VCaP (cell line): Measurements from ENCODE around the gene CTDP1.

Experiments
- H3K27ac ChIP-seq: fragments of 450-650 bp; 2 replicates; pipeline ENCODE4 v1.5.1; 2017
- TF ChIP-seq, protein P1 (sequence below): fragments of 450-650 bp; conservative IDR thresholded peaks from 2 replicates; pipeline ENCODE4 v1.5.1; 2017; ENCODE audit warnings: mild to moderate bottlenecking, moderate library complexity

The CTDP1 gene

DNA sequence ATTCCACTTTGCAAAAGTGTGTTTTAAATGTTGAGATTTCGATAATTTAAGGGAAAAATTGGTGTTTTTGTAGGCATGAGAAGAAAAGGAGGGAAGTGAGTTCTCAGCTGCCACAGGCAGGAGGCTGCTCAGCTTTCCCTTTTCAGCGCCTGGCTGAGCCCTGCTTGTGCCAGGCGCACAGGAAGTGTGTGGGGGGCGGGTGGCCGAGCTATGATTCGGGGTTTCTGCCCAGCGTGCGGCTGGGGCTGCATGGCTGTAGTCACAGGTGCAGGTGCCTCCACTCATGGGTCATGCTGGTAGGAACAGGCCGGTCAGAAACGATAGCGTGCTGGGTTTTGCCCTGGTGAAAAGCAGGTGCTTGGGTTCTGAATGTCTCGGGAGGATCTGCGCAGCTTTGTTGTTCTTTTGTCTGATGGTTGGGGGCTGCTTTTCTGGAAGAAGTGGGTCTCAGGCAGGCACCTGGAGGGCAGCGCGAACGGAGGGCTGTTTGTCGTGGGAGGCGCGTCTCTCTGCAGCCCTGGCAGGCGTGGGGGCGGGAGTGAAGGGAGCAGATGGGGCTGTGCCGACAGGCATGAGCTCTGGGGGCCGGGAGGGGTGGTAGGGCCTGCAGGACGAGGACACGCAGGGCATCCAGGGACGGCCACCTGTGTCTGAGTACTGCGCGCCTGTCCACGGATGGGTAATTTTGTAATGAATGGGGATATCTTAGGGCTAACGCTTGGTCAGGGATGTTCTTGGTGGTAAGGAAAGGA, 120.2 kb downstream of the CTDP1 start:
- TF ChIP-seq, protein P1, sequence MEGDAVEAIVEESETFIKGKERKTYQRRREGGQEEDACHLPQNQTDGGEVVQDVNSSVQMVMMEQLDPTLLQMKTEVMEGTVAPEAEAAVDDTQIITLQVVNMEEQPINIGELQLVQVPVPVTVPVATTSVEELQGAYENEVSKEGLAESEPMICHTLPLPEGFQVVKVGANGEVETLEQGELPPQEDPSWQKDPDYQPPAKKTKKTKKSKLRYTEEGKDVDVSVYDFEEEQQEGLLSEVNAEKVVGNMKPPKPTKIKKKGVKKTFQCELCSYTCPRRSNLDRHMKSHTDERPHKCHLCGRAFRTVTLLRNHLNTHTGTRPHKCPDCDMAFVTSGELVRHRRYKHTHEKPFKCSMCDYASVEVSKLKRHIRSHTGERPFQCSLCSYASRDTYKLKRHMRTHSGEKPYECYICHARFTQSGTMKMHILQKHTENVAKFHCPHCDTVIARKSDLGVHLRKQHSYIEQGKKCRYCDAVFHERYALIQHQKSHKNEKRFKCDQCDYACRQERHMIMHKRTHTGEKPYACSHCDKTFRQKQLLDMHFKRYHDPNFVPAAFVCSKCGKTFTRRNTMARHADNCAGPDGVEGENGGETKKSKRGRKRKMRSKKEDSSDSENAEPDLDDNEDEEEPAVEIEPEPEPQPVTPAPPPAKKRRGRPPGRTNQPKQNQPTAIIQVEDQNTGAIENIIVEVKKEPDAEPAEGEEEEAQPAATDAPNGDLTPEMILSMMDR, result no peak
- no peak overlapping the region for H3K27ac ChIP-seq

DNA sequence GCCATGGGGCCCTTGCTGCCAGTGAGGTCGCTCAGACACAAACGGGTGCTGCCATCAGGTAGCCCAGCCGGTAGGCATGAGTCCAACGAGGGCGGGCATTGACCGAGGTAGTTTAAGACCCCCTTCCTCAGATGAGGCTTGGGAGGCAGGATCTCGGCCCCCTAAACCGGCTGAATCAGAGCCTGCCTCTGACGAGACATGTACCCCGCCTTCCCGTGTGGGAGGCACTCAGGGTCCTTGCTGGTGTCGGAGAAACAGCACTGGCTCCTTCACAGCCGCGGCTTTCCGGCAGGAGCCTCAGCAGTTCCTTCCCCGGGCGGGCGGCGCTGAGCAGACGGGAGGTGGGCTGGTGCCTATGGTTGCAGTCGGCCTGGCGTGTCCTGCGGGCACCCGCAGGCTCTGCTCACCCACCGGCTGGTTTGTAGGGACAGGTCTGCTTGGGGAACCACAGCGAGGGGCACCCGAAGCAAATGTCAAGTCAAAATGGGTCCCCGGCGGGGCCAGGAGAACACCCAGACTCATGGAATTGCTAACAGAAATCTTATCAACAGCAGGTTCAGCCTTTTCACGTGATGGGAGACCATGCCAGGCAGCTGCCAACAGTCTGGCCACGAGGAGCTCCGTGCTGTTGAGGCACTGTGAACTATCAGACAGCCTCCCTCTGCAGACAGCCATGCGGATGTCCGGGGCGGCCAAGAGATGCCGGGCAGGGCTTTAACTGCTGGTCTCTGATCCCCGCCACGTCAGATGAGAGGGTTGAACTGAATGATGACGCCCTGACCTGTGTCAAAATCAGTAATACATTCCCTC, 121.0 kb downstream of the CTDP1 start:
- no peak overlapping the region for H3K27ac ChIP-seq
- TF ChIP-seq, protein P1, result no peak

- no peak overlapping the region for H3K27ac ChIP-seq
- TF ChIP-seq, protein P1, result no peak
Observed at GRCh38 chr18:79801217-79801616, 121.6 kb downstream of the CTDP1 start.

GRCh38 chr18:79801641-79802040, 122.0 kb downstream of the CTDP1 start:
- TF ChIP-seq, protein P1, result no peak
- H3K27ac ChIP-seq, result no peak overlapping the region

GRCh38 chr18:79802298-79802697, 122.7 kb downstream of the CTDP1 start:
- TF ChIP-seq, protein P1, result no peak
- no peak overlapping the region for H3K27ac ChIP-seq

DNA sequence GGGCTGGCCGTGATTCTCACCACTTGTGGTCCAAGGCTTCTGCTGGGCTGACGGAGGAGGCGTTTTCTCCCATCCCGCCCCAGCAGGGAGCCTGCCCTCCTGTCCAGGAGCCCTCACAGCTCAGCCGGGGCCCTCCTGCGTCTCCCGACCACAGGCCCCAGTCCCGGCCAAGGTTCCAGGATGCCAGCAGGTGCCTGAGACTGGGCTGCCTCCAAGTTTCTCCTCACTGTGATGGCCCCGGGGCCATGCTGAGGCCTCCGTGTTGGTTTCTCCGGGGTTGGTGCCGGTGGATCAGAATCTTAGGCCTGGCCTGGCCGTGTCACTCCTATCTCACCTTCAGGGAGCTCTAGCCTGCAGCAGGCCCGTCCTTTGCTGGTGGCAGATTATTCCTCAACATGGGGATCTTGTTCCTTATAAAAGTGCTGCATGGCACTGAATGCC, 124.0 kb downstream of the CTDP1 start:
- H3K27ac ChIP-seq, result no peak overlapping the region
- TF ChIP-seq, protein P1, result no peak
